Fibroblast of gingiva (primary cell): Measurements from ENCODE around the gene FGF22.
A peak's percentile ranks its signal among the peaks of the same experiment; 100 is the strongest.

ENCODE experiments used
- DNase-seq: peaks from one replicate; pipeline ENCODE4 v3.0.0-alpha.2; 2011; ENCODE audit warnings: low read depth

FGF22 gene

DNA sequence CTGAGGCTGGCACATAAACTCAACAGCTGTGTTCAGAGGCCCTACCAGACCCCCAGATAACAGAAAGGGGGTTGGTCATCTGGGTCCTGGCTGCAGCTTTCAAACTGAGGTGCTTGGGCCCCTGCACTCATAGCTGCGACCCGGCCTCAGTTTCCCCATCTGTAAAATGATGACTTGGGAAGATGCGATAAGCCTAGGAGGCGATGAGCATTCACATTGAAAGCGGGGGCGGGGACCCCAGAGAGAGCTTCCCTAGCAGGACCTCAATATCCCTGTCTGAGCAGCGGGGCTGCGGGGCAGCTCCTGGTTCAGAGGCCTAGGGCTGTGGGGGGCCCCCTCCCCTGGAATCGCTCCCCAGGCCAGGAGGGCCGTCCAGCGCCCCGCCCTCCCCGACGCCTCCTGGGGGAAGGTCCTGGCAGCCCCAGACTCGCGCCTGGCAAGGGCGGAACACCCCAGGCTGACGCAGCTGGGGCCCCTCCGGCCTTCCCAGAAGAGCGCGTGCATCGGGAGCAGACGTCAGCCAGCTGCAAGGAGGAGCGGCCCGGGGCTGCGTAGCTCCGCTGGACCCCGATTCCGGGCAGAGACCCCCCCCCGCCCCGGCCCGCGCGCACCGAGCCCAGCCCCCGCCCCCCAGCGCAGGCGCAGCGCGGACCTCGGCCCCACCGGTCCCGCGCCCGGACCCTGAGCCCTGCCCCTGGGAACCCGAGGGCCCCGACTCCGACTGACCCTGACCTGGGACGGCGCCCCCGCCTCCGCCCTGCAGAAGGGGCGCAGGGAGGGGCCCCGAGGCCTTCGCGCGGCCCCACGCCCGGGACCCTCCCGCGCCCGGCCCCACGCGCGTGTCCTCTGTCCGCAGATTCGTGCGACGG is 40.0 kb downstream of the FGF22 start:
- peak; percentile 87 for DNase-seq

DNA sequence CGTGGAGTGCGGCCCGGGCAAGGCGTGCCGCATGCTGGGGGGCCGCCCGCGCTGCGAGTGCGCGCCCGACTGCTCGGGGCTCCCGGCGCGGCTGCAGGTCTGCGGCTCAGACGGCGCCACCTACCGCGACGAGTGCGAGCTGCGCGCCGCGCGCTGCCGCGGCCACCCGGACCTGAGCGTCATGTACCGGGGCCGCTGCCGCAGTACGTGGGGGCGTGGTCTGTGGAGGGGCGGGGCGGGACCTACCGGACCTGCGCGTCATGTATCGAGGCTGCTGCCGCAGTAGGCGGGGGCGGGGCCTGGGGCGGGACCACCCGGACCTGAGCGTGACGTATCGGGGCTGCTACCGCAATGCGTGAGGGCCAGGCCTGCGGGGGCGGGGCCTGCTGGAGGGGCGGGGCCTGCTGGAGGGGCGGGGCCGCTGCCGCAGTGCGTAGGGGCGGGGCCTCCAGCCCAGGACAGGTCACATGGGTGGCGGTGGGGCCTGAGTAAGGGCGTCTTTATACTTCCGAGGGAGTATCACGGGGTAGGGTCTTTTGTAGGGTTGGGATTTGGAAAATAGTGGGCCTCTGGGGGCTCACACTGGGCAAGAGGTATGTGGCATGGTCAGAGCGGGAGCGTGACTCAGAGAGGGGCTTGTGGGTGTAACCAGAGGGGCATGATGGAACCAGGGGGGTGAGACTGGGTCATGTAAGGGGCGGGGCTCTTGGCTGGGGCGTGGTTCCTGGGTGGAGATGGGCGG is 40.8 kb downstream of the FGF22 start:
- peak; percentile 99 for DNase-seq

DNA sequence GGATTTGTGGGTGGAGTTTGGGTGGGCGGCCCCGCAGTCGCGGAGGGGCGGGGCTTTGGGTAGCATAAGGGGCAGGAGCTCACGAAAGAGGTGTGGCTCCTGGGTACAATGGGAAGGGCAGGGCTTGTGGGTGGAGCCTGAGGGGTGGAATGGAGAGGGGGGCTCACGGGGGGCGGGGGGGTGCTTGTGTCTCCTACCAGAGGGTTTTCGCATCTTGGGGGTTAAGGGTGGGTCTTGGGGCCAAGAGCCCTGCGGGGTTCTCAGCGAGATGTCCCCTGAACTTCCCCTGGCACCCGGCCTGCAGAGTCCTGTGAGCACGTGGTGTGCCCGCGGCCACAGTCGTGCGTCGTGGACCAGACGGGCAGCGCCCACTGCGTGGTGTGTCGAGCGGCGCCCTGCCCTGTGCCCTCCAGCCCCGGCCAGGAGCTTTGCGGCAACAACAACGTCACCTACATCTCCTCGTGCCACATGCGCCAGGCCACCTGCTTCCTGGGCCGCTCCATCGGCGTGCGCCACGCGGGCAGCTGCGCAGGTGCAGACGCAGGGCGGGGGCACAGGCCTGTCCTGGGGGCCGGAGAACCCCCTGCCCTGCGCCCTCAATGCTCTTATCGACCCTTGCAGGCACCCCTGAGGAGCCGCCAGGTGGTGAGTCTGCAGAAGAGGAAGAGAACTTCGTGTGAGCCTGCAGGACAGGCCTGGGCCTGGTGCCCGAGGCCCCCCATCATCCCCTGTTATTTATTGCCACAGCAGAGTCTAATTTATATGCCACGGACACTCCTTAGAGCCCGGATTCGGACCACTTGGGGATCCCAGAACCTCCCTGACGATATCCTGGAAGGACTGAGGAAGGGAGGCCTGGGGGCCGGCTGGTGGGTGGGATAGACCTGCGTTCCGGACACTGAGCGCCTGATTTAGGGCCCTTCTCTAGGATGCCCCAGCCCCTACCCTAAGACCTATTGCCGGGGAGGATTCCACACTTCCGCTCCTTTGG is 41.6 kb downstream of the FGF22 start:
- no peak for DNase-seq

DNA sequence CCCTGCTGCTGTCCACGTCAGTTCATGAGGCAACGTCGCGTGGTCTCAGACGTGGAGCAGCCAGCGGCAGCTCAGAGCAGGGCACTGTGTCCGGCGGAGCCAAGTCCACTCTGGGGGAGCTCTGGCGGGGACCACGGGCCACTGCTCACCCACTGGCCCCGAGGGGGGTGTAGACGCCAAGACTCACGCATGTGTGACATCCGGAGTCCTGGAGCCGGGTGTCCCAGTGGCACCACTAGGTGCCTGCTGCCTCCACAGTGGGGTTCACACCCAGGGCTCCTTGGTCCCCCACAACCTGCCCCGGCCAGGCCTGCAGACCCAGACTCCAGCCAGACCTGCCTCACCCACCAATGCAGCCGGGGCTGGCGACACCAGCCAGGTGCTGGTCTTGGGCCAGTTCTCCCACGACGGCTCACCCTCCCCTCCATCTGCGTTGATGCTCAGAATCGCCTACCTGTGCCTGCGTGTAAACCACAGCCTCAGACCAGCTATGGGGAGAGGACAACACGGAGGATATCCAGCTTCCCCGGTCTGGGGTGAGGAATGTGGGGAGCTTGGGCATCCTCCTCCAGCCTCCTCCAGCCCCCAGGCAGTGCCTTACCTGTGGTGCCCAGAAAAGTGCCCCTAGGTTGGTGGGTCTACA is 43.1 kb downstream of the FGF22 start:
- DNase-seq = no peak

DNA sequence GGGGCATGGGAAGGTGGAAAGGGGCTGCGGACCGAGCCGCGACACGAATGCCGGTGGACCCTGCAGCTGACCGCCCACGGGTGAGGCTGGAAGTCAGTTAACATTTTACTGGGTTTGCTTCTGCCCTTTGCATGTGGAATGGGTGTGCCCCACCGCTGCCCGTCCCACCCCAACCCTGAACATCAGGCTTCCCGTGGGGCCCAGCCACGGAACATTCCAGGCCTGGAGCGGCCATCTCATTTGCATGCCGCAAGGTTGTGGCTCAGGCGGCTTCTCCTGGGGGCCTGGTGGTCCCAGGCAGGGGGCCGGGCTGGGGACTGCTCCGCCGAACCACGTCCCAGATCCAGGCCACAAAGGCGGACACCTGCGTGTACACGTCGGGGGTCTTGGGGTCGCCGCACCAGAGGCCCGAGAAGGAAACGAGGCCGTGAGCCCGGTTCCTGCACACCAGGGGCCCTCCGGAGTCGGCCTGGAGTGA is 45.8 kb downstream of the FGF22 start:
- no peak for DNase-seq

DNA sequence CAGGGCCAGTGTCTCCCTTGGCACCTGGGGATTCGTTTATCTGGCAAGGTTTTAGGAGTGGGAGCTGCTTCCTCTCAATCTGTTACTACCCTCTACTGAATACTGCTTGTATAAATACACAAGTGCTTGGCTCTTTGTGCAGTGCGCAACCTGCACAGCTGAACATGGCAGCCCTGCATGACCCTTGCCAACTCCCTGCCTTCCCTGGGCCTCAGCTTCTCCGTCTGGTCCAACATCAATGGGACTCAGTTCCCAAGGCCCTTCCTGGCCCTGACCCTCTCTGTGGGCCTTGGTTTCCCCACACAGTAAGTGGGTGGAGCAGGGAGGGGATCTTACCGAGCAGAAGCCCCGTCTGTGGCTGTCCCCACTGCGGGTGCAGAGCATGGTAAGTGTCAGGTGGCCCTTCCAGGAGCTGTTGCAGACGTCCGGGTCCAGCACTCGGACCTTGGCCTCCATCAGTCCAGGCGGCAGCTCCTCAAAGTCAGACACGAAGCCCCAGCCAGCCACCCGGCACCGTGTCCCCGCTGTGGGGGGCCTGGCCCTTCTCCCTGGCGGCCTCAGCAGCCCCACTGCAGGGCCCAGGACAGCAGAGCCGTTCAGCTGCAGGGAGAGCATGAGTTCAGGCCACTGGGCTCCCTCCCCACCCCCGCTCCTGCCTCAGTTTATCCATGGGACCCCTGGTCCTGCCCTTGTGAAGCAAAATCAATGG is 47.1 kb downstream of the FGF22 start:
- DNase-seq = no peak

DNA sequence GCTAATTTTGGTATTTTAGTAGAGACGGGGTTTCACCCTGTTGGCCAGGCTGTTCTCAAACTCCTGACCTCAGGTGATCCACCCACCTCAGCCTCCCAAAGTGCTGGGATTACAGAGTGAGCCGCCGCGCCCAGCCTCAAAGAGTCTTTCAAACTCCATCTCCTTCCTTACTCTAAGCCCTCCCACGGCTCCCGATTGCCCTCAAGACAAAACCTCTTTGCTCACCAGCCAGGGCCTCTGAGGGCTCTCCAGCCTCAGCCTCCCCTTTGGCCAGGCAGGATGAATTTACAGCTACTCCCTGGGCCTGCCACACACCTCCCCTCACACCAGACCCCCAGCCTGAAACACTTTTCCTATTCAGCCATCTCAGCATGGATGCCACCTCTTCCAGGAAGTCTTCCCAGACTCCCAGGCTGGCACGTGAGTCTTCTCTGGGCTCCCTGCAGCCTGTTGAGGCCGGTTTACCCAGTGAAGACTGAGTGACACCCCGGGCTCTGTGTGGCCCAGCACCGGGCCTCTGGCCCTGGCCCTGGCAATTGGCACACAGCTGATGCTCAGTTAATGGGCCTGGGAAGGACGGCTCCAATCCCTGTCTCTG is 48.0 kb downstream of the FGF22 start:
- DNase-seq = no peak

DNA sequence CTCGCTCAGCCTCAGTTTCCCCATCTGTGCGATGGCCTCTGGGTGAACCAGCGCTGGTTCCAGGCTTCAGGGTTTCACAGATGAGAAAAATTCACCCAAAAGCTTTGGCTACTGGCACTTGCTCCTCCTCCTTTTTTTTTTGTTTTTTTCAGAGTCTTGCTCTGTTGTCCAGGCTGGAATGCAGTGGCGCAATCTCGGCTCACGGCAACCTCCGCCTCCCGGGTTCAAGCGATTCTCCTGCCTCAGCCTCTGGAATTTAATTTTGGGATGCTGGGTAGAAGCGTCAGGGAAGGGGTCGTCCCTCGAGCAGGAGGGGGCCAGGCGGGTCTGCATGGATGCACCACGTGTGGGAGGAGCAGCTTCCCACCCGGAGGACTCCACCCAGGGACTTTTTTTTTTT is 48.5 kb downstream of the FGF22 start:
- no peak for DNase-seq

DNA sequence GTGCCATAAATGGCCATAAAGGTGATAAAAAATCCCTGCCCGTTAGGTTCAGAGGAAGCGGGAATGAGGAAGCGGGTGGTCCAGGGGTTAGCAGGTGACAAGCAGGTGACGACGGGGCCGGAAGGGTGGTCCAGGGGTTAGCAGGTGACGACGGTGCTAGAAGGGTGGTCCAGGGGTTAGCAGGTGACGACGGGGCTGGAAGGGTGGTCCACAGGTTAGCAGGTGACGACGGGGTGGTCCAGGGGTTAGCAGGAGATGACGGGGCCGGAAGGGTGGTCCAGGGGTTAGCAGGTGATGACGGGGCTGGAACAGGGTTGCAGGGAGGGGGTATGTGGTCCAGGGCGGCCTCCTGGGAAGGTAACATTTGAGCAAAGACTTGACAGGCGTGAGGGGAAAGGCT is 49.3 kb downstream of the FGF22 start:
- DNase-seq = no peak

DNA sequence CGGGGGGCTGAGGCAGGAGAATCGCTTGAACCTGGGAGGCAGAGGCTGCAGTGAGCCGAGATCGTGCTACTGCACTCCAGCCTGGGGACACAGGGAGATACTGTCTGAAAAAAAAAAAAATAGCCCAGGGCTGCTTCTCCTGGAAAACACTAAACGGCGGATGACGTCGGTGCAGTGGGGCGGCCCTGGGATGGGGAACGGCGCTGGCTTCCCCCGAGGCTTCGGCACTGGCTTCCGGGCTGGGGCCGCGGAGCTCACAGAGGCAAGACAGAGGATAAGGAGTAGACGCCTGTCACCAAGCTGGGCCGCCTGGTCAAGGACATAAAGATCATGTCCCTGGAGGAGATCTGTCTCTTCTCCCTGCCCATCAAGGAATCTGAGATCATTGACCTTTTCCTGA is 50.5 kb downstream of the FGF22 start:
- no peak for DNase-seq
